ENCODE results near the gene NR1D1.
A peak's percentile ranks its signal among the peaks of the same experiment; 100 is the strongest.

NR1D1 gene

DNA sequence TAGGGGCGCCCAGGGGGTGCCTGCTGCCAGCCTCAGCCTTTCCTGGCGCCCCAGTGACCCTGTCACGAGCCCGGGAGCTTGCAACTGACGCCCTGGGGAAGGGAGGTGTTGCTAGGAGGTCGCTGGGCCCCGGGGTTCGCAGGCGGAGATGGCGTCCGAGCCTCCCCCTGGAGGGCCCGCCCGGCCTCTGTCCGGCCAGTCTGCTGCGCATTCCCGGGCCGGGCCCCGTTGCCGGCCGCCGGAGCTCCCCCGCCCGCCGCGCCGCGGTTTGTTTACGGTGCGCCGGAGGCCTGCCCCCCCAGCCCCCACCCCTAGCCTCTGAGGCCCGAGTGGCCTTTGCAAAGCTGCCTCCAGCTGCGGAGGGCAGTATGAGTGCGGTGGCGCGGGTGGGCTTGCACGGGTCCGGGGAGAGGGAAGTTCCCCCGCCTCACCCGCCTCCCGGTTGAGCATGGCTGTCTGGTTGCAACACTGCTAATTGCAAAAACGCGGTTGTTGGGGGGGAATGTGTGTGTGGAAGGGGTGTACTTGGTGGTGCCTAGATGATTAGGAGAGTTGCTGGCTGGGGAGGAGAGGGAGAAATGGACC is 37.1 kb downstream of the NR1D1 start:
- H3K27ac ChIP-seq (replicated peaks), result peak overlapping the region; percentile 88
- peak; percentile 74 for TF ChIP-seq POLR2AphosphoS5 (IDR thresholded peaks at IDR 0.05; ENCODE audit: low read depth)
- no peak for TF ChIP-seq SPI1 (IDR thresholded peaks at IDR 0.05; ENCODE audit: borderline replicate concordance, low read depth)
- peak; percentile 91 to 96 for DNase-seq (ENCODE audit: low read depth in 1 of 2, low spot score in 1 of 2)
- peak overlapping the region; percentile 79 for H3K4me3 ChIP-seq (replicated peaks; ENCODE audit: insufficient read depth, low read length)
- H3K27me3 ChIP-seq (ENCODE audit: insufficient read depth, poor library complexity, severe bottlenecking), result no peaks in the 10 kb centered on the region

DNA sequence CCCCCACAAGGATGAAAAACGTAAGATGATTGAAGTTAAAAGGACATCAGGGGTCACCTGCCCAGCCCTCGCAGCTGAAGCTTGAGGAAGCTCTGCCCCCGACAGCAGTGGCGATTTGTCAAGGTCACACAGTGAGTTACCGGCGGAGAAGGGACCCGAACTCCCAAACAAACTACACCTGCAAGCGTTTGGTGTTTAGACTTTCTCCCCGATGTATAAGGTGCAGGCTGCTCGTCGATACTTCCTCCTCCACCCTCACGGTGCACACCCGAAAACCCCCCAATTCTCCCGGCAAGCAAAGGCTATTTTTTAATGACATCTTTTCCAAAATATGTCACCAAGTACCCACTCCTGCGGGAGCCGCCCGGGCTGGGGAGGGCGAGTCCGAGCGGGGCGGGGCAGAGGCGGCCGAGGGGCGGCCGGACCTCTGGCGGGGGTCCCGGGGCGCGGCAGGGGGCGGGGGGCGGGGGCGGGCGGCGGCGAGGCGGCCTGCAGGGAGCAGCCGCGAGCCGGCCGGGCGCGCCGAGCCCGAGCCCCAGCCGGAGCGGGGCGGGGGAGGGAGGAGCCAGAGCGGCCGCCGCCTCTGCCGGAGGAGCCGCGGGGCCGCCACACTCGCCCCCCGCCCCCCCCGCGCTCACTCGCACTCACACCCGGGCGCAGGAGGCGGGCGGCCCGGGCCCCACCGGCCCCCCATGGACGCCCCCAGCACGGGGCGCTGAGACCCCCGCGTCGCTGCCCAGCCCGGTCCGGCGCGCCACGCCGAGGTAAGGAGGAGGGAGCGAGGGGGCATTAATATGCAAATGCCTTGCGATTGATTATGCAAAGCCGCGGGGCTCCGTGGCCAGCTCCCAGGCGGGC is 37.8 kb downstream of the NR1D1 start, which contains the start of gene THRA:
Gene THRA, plus strand, starts transcription at position 637 of the 858 bp plus-strand sequence. CDS start 11,524 bp downstream, outside the sequence.
- no peaks in the 10 kb centered on the region for H3K27me3 ChIP-seq (ENCODE audit: insufficient read depth, poor library complexity, severe bottlenecking)
- peak within 1 kb of the TSS; percentile 79 for H3K4me3 ChIP-seq (replicated peaks; ENCODE audit: insufficient read depth, low read length)
- TF ChIP-seq, protein P1, sequence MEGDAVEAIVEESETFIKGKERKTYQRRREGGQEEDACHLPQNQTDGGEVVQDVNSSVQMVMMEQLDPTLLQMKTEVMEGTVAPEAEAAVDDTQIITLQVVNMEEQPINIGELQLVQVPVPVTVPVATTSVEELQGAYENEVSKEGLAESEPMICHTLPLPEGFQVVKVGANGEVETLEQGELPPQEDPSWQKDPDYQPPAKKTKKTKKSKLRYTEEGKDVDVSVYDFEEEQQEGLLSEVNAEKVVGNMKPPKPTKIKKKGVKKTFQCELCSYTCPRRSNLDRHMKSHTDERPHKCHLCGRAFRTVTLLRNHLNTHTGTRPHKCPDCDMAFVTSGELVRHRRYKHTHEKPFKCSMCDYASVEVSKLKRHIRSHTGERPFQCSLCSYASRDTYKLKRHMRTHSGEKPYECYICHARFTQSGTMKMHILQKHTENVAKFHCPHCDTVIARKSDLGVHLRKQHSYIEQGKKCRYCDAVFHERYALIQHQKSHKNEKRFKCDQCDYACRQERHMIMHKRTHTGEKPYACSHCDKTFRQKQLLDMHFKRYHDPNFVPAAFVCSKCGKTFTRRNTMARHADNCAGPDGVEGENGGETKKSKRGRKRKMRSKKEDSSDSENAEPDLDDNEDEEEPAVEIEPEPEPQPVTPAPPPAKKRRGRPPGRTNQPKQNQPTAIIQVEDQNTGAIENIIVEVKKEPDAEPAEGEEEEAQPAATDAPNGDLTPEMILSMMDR (IDR thresholded peaks at IDR 0.05; ENCODE audit: insufficient read depth, low read length), result no peak
- TF ChIP-seq SPI1 (IDR thresholded peaks at IDR 0.05; ENCODE audit: borderline replicate concordance, low read depth), result no peak
- TF ChIP-seq, protein P2, sequence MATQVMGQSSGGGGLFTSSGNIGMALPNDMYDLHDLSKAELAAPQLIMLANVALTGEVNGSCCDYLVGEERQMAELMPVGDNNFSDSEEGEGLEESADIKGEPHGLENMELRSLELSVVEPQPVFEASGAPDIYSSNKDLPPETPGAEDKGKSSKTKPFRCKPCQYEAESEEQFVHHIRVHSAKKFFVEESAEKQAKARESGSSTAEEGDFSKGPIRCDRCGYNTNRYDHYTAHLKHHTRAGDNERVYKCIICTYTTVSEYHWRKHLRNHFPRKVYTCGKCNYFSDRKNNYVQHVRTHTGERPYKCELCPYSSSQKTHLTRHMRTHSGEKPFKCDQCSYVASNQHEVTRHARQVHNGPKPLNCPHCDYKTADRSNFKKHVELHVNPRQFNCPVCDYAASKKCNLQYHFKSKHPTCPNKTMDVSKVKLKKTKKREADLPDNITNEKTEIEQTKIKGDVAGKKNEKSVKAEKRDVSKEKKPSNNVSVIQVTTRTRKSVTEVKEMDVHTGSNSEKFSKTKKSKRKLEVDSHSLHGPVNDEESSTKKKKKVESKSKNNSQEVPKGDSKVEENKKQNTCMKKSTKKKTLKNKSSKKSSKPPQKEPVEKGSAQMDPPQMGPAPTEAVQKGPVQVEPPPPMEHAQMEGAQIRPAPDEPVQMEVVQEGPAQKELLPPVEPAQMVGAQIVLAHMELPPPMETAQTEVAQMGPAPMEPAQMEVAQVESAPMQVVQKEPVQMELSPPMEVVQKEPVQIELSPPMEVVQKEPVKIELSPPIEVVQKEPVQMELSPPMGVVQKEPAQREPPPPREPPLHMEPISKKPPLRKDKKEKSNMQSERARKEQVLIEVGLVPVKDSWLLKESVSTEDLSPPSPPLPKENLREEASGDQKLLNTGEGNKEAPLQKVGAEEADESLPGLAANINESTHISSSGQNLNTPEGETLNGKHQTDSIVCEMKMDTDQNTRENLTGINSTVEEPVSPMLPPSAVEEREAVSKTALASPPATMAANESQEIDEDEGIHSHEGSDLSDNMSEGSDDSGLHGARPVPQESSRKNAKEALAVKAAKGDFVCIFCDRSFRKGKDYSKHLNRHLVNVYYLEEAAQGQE (IDR thresholded peaks at IDR 0.05; ENCODE audit: insufficient replicate concordance, low read depth), result no peak
- TF ChIP-seq POLR2AphosphoS5 (IDR thresholded peaks at IDR 0.05; ENCODE audit: low read depth), result no peak
- TF ChIP-seq GABPA (IDR thresholded peaks at IDR 0.05; ENCODE audit: low read depth), result no peak
- H3K27ac ChIP-seq (replicated peaks), result peak within 1 kb of the TSS; percentile 88
- peak in 1 of 2 experiments; percentile 57 for DNase-seq (ENCODE audit: low read depth in 1 of 2, low spot score in 1 of 2)

DNA sequence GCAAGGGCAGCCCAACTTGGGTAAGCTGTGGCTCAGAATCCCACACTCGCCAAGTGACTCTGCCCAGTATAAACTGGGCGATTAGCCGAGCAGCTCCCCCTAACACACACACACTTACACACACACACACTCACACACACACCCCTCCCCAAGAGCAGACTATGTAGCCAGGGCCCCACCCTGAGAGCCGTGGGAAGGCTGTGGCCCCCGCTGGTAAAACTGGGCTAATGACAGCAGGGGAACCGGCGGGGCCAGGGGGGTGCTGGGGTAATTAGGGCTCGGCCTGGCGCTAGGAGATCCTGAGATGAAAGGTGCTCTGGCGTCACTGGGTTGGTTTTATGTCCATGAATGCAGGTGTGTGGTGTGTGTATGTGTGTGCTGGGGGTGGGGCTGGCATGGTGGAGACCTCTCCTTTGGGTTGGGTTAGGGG is 38.8 kb downstream of the NR1D1 start:
- H3K4me3 ChIP-seq (replicated peaks; ENCODE audit: insufficient read depth, low read length), result no peak overlapping the region
- TF ChIP-seq, protein P1 (IDR thresholded peaks at IDR 0.05; ENCODE audit: insufficient read depth, low read length), result no peak
- TF ChIP-seq, protein P2 (IDR thresholded peaks at IDR 0.05; ENCODE audit: insufficient replicate concordance, low read depth), result no peak
- no peak for TF ChIP-seq SPI1 (IDR thresholded peaks at IDR 0.05; ENCODE audit: borderline replicate concordance, low read depth)
- no peak for TF ChIP-seq GABPA (IDR thresholded peaks at IDR 0.05; ENCODE audit: low read depth)
- TF ChIP-seq POLR2AphosphoS5 (IDR thresholded peaks at IDR 0.05; ENCODE audit: low read depth), result no peak

More for the DNA sequence above, 38.8 kb downstream of the NR1D1 start:
- Histone ChIP-seq H3K27me3 (ENCODE audit: insufficient read depth, poor library complexity, severe bottlenecking) (no peaks in the 10 kb centered on the region), H3K27ac (replicated peaks) (no peak overlapping the region)
- DNase-seq (ENCODE audit: low read depth in 1 of 2, low spot score in 1 of 2), result no peak

All from HL-60 (cell line).